Measurements from ENCODE around the gene STARD13. TPM values are rescaled to one million over a fixed set of nuclear protein-coding genes. Genes with fewer than 3 reads are reported as not detected.
A peak's percentile ranks its signal among the peaks of the same experiment; 100 is the strongest.

The STARD13 gene
- polyA plus RNA-seq, 1 donor (not counting 4 experiments of a cell fraction or from before 2014, with no cell fraction given), result 11.9 TPM

- H3K36me3 ChIP-seq (ENCODE audit: control insufficient read depth in 2 of 2, extremely low read depth in 1 of 2, insufficient read depth in 2 of 2, low read length in 2 of 2), result peaks cover 0 to 3% of the 10 kb centered on the region in 2 experiments
- FAIRE-seq (no peak), DNase-seq (ENCODE audit: low read depth, low spot score) (no peak)
- dilution Hi-C loops (cut with MboI; ENCODE audit: extremely low pct_ligation_motif_present, low sequenced_read_pairs), result no loop called here
- no peaks in the 10 kb centered on the region for H3K9me1 ChIP-seq (ENCODE audit: control insufficient read depth, extremely low read depth, insufficient read depth, low read length)
- no peaks in the 10 kb centered on the region for H3K9me3 ChIP-seq (ENCODE audit: control insufficient read depth, low read depth, low read length)
- no peaks in the 10 kb centered on the region for H3K27me3 ChIP-seq (ENCODE audit: control insufficient read depth, extremely low read depth, insufficient read depth, low read length)
- peaks cover 54% of the 10 kb centered on the region for H3K4me1 ChIP-seq (ENCODE audit: control insufficient read depth, extremely low read depth, insufficient read depth, low read length)
- peak overlapping the region; percentile 98 for H3K27ac ChIP-seq (ENCODE audit: control insufficient read depth, insufficient read depth, low read length)
- H3K9ac ChIP-seq (ENCODE audit: control insufficient read depth, extremely low read depth, insufficient read depth, low read length), result peak overlapping the region; percentile 61
- H3K4me3 ChIP-seq (ENCODE audit: control insufficient read depth in 2 of 3, extremely low read depth in 1 of 3, insufficient read depth in 2 of 3, low read depth in 1 of 3, low read length in 3 of 3), result peak overlapping the region in 2 of 3 experiments; percentile 22 to 43
- H3K79me2 ChIP-seq (ENCODE audit: control insufficient read depth, insufficient read depth, low read length), result peaks cover 68% of the 10 kb centered on the region
- no peaks in the 10 kb centered on the region for H4K20me1 ChIP-seq (ENCODE audit: control insufficient read depth, extremely low read depth, insufficient read depth, low read length)
- peak overlapping the region; percentile 72 for H3K4me2 ChIP-seq (ENCODE audit: control insufficient read depth, extremely low read depth, insufficient read depth, low read depth, low read length)
- TF ChIP-seq EZH2 (IDR thresholded peaks at IDR 0.05; ENCODE audit: low read length) (no peak), CTCF (optimal IDR thresholded peaks at IDR 0.05 in 1 of 3, IDR thresholded peaks at IDR 0.05 in 1 of 3, conservative IDR thresholded peaks at IDR 0.05 in 1 of 3; ENCODE audit: extremely low read depth in 1 of 3, insufficient read depth in 2 of 3, low read length in 3 of 3) (no peak)
- no peak overlapping the region for H2AFZ ChIP-seq (ENCODE audit: control insufficient read depth, low read length)
These were observed 5.2 kb downstream of the STARD13 start for GRCh38 chr13:33280279-33280905.

GRCh38 chr13:33279414-33280278, 5.9 kb downstream of the STARD13 start:
- FAIRE-seq, result peak; percentile 97
- no peak overlapping the region for H3K4me3 ChIP-seq (ENCODE audit: control insufficient read depth in 2 of 3, extremely low read depth in 1 of 3, insufficient read depth in 2 of 3, low read depth in 1 of 3, low read length in 3 of 3)
- H3K9me1 ChIP-seq (ENCODE audit: control insufficient read depth, extremely low read depth, insufficient read depth, low read length), result no peaks in the 10 kb centered on the region
- H3K27ac ChIP-seq (ENCODE audit: control insufficient read depth, insufficient read depth, low read length), result peak overlapping the region; percentile 98
- H4K20me1 ChIP-seq (ENCODE audit: control insufficient read depth, extremely low read depth, insufficient read depth, low read length), result no peaks in the 10 kb centered on the region
- H3K27me3 ChIP-seq (ENCODE audit: control insufficient read depth, extremely low read depth, insufficient read depth, low read length), result no peaks in the 10 kb centered on the region
- H3K79me2 ChIP-seq (ENCODE audit: control insufficient read depth, insufficient read depth, low read length), result peaks cover 64% of the 10 kb centered on the region
- H2AFZ ChIP-seq (ENCODE audit: control insufficient read depth, low read length), result no peak overlapping the region
- dilution Hi-C loops (cut with MboI; ENCODE audit: extremely low pct_ligation_motif_present, low sequenced_read_pairs), result no loop called here
- TF ChIP-seq EZH2 (IDR thresholded peaks at IDR 0.05; ENCODE audit: low read length), result no peak
- TF ChIP-seq CTCF (optimal IDR thresholded peaks at IDR 0.05 in 1 of 3, IDR thresholded peaks at IDR 0.05 in 1 of 3, conservative IDR thresholded peaks at IDR 0.05 in 1 of 3; ENCODE audit: extremely low read depth in 1 of 3, insufficient read depth in 2 of 3, low read length in 3 of 3), result no peak
- H3K9ac ChIP-seq (ENCODE audit: control insufficient read depth, extremely low read depth, insufficient read depth, low read length), result peak overlapping the region; percentile 63
- H3K9me3 ChIP-seq (ENCODE audit: control insufficient read depth, low read depth, low read length), result no peaks in the 10 kb centered on the region
- H3K4me1 ChIP-seq (ENCODE audit: control insufficient read depth, extremely low read depth, insufficient read depth, low read length), result peaks cover 57% of the 10 kb centered on the region
- peaks cover 0 to 3% of the 10 kb centered on the region in 2 experiments for H3K36me3 ChIP-seq (ENCODE audit: control insufficient read depth in 2 of 2, extremely low read depth in 1 of 2, insufficient read depth in 2 of 2, low read length in 2 of 2)
- peak; percentile 69 for DNase-seq (ENCODE audit: low read depth, low spot score)
- peak overlapping the region; percentile 72 for H3K4me2 ChIP-seq (ENCODE audit: control insufficient read depth, extremely low read depth, insufficient read depth, low read depth, low read length)
